HG02884 (cell line): ENCODE data around the gene HOXB6.

ENCODE experiments used
- ATAC-seq: cut with Tn5 transposase; IDR thresholded peaks from one replicate; pipeline ENCODE4 v1.9.1; 2021; ENCODE audit warnings: mild to moderate bottlenecking, moderate library complexity; ENCODE audit not compliant: unreplicated experiment

HOXB6 gene

GRCh38 chr17:48636177-48637018, 31.6 kb upstream of the HOXB6 start:
- ATAC-seq, result no peak

- no peak for ATAC-seq
These were observed 29.9 kb upstream of the HOXB6 start for GRCh38 chr17:48634493-48635208.

GRCh38 chr17:48633266-48633677, 28.5 kb upstream of the HOXB6 start:
- no peak for ATAC-seq

GRCh38 chr17:48632579-48633265, 27.9 kb upstream of the HOXB6 start:
- ATAC-seq, result no peak

- no peak for ATAC-seq
These were observed 27.1 kb upstream of the HOXB6 start for GRCh38 chr17:48631693-48632578.

GRCh38 chr17:48630925-48631692, 26.3 kb upstream of the HOXB6 start:
- ATAC-seq, result no peak

- ATAC-seq, result no peak
These were observed 25.5 kb upstream of the HOXB6 start for GRCh38 chr17:48630009-48630924.

GRCh38 chr17:48629411-48629759, 24.6 kb upstream of the HOXB6 start:
- no peak for ATAC-seq

- ATAC-seq, result no peak
These were observed 24.0 kb upstream of the HOXB6 start for GRCh38 chr17:48628649-48629410.

- no peak for ATAC-seq
These were observed 23.1 kb upstream of the HOXB6 start for GRCh38 chr17:48627623-48628521.

GRCh38 chr17:48627118-48627597, 22.4 kb upstream of the HOXB6 start:
- ATAC-seq, result no peak

- no peak for ATAC-seq
These were observed 21.7 kb upstream of the HOXB6 start, which contains the start of gene HOXB9 for GRCh38 chr17:48626245-48627117. TSS of gene HOXB9 (minus strand) at chr17:48626358. CDS start at chr17:48626269, 89 bp downstream.

- no peak for ATAC-seq
These were observed 20.9 kb upstream of the HOXB6 start for GRCh38 chr17:48625495-48626244.

GRCh38 chr17:48624544-48625494, 20.0 kb upstream of the HOXB6 start:
- ATAC-seq, result no peak
